ENCODE data around the gene NADSYN1. TPM values are rescaled to one million over a fixed set of nuclear protein-coding genes. Genes with fewer than 3 reads are reported as not detected.

The NADSYN1 gene
- total and polyA plus RNA-seq, 2 of the 13 experiments (the other 11 are each of a cell fraction or from before 2014, with no cell fraction given) = 35.7 to 51.5 TPM

GRCh38 chr11:71491531-71491930 is 38.5 kb downstream of the NADSYN1 start:
- in situ Hi-C loops (cut with HindIII; ENCODE audit: extremely low pct_ligation_motif_present, low pct_unique_long_range_greater_than_20kb) = no loop called here
- H3K9ac ChIP-seq (ENCODE audit: insufficient read depth, low read depth, low read length) = no peak overlapping the region
- no peak for FAIRE-seq
- H2AFZ ChIP-seq (ENCODE audit: low read length) = no peak overlapping the region
- TF ChIP-seq NR2C2 (CRISPR knock-in tag; IDR thresholded peaks at IDR 0.05; ENCODE audit: borderline replicate concordance) (no peak), ZNF687 (CRISPR knock-in tag; IDR thresholded peaks at IDR 0.05) (0 out of 2 replicates have a peak, but pooled peaks have one; percentile 8)
- WGBS (ENCODE audit: low lambda C conversion rate) = 95% methylated on average over 13 of the region's 19 CpGs
- H3K4me2 ChIP-seq (ENCODE audit: low read depth, low read length) = no peak overlapping the region
- no TSS peak for BruUV-seq (replicated peaks)
- ChIA-PET POLR2A (no interaction called here), CTCF (ENCODE audit: low intra/inter-chr PET ratio, low total read pairs) (no interaction called here)
- no peaks in the 10 kb centered on the region for H4K20me1 ChIP-seq (ENCODE audit: insufficient read depth, low read length)
- intact Hi-C loops (cut with micrococcal nuclease; ENCODE audit: unreplicated experiment) = no loop called here
- no peaks in the 10 kb centered on the region for H3K4me1 ChIP-seq (ENCODE audit: insufficient read depth, low read length)
- no peaks in the 10 kb centered on the region for H3K9me3 ChIP-seq (ENCODE audit: low read length)
- no peak overlapping the region for H3K4me3 ChIP-seq (replicated peaks in 1 of 3; ENCODE audit: insufficient read depth in 1 of 3, low read depth in 2 of 3, low read length in 3 of 3)
- no peak for ATAC-seq
- H3K36me3 ChIP-seq (replicated peaks in 1 of 2; ENCODE audit: control insufficient read depth in 1 of 2, insufficient read depth in 2 of 2, low read length in 2 of 2) = peaks cover 13 to 39% of the 10 kb centered on the region in 2 experiments
- no peaks in the 10 kb centered on the region for H3K27me3 ChIP-seq (ENCODE audit: control insufficient read depth in 1 of 2, insufficient read depth in 2 of 2, low read length in 2 of 2)
- no peak for DNase-seq (ENCODE audit: low spot score)
- no peak overlapping the region for H3K27ac ChIP-seq (ENCODE audit: extremely low read length, insufficient read depth, low read length)
- H3K79me2 ChIP-seq (ENCODE audit: insufficient read depth, low read length) = no peaks in the 10 kb centered on the region

DNA sequence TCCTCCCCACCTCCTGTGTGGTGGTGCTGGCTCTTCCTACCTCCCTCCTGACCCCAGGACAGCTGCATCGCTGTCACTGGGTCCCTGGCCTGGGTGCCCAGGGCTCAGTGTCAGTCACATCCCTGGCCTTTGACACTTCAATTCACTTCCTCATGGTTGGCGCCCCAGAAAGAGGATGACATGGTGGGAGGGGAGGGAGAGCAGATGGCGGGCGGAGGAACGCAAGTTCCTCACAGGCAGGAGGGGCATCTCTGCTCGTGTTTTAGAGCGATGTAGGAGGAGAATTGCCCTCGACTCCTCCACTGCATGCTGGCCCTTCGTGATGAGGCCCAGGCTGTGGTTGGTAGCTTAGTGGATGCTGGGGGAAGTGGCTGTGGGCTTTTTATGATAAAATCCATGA is 38.9 kb downstream of the NADSYN1 start:
- Histone ChIP-seq H3K4me2 (ENCODE audit: low read depth, low read length) (no peak overlapping the region), H3K9ac (ENCODE audit: insufficient read depth, low read depth, low read length) (no peak overlapping the region), H3K4me1 (ENCODE audit: insufficient read depth, low read length) (no peaks in the 10 kb centered on the region), H3K27ac (ENCODE audit: extremely low read length, insufficient read depth, low read length) (no peak overlapping the region), H3K36me3 (replicated peaks in 1 of 2; ENCODE audit: control insufficient read depth in 1 of 2, insufficient read depth in 2 of 2, low read length in 2 of 2) (peaks cover 13 to 43% of the 10 kb centered on the region in 2 experiments), H3K4me3 (replicated peaks in 1 of 3; ENCODE audit: insufficient read depth in 1 of 3, low read depth in 2 of 3, low read length in 3 of 3) (no peak overlapping the region), H2AFZ (ENCODE audit: low read length) (no peak overlapping the region), H3K9me3 (ENCODE audit: low read length) (no peaks in the 10 kb centered on the region), H3K79me2 (ENCODE audit: insufficient read depth, low read length) (no peaks in the 10 kb centered on the region), H3K27me3 (ENCODE audit: control insufficient read depth in 1 of 2, insufficient read depth in 2 of 2, low read length in 2 of 2) (no peaks in the 10 kb centered on the region), H4K20me1 (ENCODE audit: insufficient read depth, low read length) (no peaks in the 10 kb centered on the region)
- DNase-seq (ENCODE audit: low spot score) (no peak), FAIRE-seq (no peak), ATAC-seq (no peak)
- 97% methylated on average over 8 of the region's 9 CpGs for WGBS (ENCODE audit: low lambda C conversion rate)
- intact Hi-C loops (cut with micrococcal nuclease; ENCODE audit: unreplicated experiment) (no loop called here), in situ Hi-C loops (cut with HindIII; ENCODE audit: extremely low pct_ligation_motif_present, low pct_unique_long_range_greater_than_20kb) (no loop called here)
- no TSS peak for BruUV-seq (replicated peaks)
- POLR2A ChIA-PET = no interaction called here
- CTCF ChIA-PET (ENCODE audit: low intra/inter-chr PET ratio, low total read pairs) = no interaction called here
- TF ChIP-seq RBM22 (optimal IDR thresholded peaks at IDR 0.05; ENCODE audit: low read length) = no peak
- no peak for TF ChIP-seq HMGA1 (CRISPR knock-in tag; conservative IDR thresholded peaks at IDR 0.05)
- TF ChIP-seq ZNF570 (CRISPR knock-in tag; IDR thresholded peaks at IDR 0.05; ENCODE audit: borderline replicate concordance) = no peak
- no peak for TF ChIP-seq ZFP41 (CRISPR knock-in tag; IDR thresholded peaks at IDR 0.05; ENCODE audit: borderline replicate concordance)
- no peak for TF ChIP-seq POLR2A (IDR thresholded peaks at IDR 0.05; ENCODE audit: insufficient read depth in 1 of 2, low read depth in 2 of 2, low read length in 2 of 2)
- TF ChIP-seq NFKBIZ (CRISPR knock-in tag; IDR thresholded peaks at IDR 0.05) = no peak
- no peak for TF ChIP-seq HOXD1 (CRISPR knock-in tag; IDR thresholded peaks at IDR 0.05)
- no peak for TF ChIP-seq GTF3A (CRISPR knock-in tag; conservative IDR thresholded peaks at IDR 0.05)
- no peak for TF ChIP-seq ZNF143 (CRISPR knock-in tag; IDR thresholded peaks at IDR 0.05)
- TF ChIP-seq ZNF17 (CRISPR knock-in tag; IDR thresholded peaks at IDR 0.05) = no peak
- TF ChIP-seq ATF5 (CRISPR knock-in tag; IDR thresholded peaks at IDR 0.05; ENCODE audit: low read depth) = no peak
- TF ChIP-seq HBP1 (CRISPR knock-in tag; IDR thresholded peaks at IDR 0.05; ENCODE audit: low read depth) = no peak
- TF ChIP-seq ZNF780A (CRISPR knock-in tag; IDR thresholded peaks at IDR 0.05) = no peak
